Upper lobe of left lung (tissue), 6 donors: ENCODE results near the gene ABCA6. TPM values are rescaled to one million over a fixed set of nuclear protein-coding genes. Genes with fewer than 3 reads are reported as not detected.

Experiments
- ATAC-seq, 2 donors: fragments of 200-7000 bp; cut with Tn5 transposase; one replicate each; pipeline ENCODE4 v1.9.1; 2022; ENCODE audit warnings: mild to moderate bottlenecking in 2 of 2, moderate library complexity in 2 of 2; ENCODE audit not compliant: low FRiP score in 2 of 2
- DNase-seq, 2 donors: peaks; one replicate each; pipeline ENCODE4 v3.0.0-alpha.2; 2019 to 2020
- H3K27ac ChIP-seq, 4 donors: fragments of 200-600 bp; sonication (generic); one replicate each; pipeline ENCODE4 v1.5.1; 2016 to 2019
- H3K27me3 ChIP-seq, 4 donors: fragments of 200-600 bp; sonication (generic); one replicate each; pipeline ENCODE4 v1.5.1; 2017 to 2019
- H3K36me3 ChIP-seq, 4 donors: fragments of 200-600 bp; sonication (generic); one replicate each; pipeline ENCODE4 v1.5.1; 2016 to 2019
- H3K4me1 ChIP-seq, 4 donors: fragments of 200-600 bp; sonication (generic); one replicate each; pipeline ENCODE4 v1.5.1; 2018 to 2019
- H3K4me3 ChIP-seq, 4 donors: fragments of 200-600 bp; sonication (generic); one replicate each; pipeline ENCODE4 v1.5.1; 2017 to 2019; ENCODE audit warnings: mild to moderate bottlenecking in 2 of 4, moderate library complexity in 1 of 4
- H3K9me3 ChIP-seq, 4 donors: fragments of 200-600 bp; sonication (generic); one replicate each; pipeline ENCODE4 v1.5.1; 2018 to 2019
- CTCF ChIP-seq, 6 experiments: fragments of 450-650 bp in 4 of 6; fragments of 200-600 bp in 2 of 6; sonication (generic) in 2 of 6; IDR thresholded peaks; one replicate each; pipeline ENCODE4 v1.5.1; 2016 to 2019; ENCODE audit warnings: antibody characterized with exemption in 6 of 6
- EP300 ChIP-seq, 4 donors: sonication (generic); formaldehyde crosslinking; IDR thresholded peaks; one replicate each; pipeline ENCODE4 v1.5.1; 2017; ENCODE audit warnings: antibody characterized with exemption in 4 of 4, control low read depth in 2 of 4
- POLR2A ChIP-seq, 4 donors: fragments of 450-650 bp; IDR thresholded peaks; one replicate each; pipeline ENCODE4 v1.5.1; 2016 to 2017; ENCODE audit warnings: antibody characterized with exemption in 4 of 4, mild to moderate bottlenecking in 2 of 4
- POLR2AphosphoS5 ChIP-seq, 2 donors: sonication (generic); formaldehyde crosslinking; IDR thresholded peaks; one replicate each; pipeline ENCODE4 v1.5.1; 2017; ENCODE audit warnings: antibody characterized with exemption in 2 of 2
- WGBS, 2 donors: methylation state at CpG; one replicate each; pipeline ENCODE4 v1.1.5; 2017 to 2018; 5-methylcytosine and 5-hydroxymethylcytosine counted together
- total RNA-seq, 6 donors: library from RNA; depleted of rRNA in 4 of 6; stranded (reverse); fragments of >200 nt in 4 of 6; gene quantifications; one replicate each; pipeline versions ENCODE4 v1.1.0 to v1.2.1, GENCODE V29; 2016 to 2021
- donor health status: DM: no; HTN: no; CAD: no; lungs with moderate emphysema.
- donor health status: DM: no; HTN: yes; CAD: no; lungs with severe emphysema.

The ABCA6 gene
- total RNA-seq, 6 donors from 2014 or later, result 17.6 to 176 (median 44.3) TPM

DNA sequence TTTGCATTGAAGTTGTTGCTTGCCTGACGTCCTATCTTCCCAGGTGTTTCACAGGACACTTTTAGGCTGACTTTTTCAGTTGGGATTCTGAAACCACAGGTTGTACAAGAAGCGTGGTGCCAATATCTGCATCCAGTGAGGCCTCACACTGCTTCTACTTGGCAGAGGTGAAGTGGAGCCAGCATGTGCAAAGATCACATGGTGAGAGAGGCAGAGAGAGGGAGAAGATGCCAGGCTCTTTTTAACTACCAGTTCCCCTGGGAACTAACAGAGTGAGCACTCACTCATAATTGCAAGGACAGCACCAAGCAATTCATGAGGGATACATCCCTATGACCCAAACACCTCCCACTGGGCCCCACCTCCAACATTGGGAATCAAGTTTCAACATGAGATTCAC lies 5.8 kb upstream of the ABCA6 start:
- ATAC-seq, result no peak
- DNase-seq, result no peak
- TF ChIP-seq CTCF (IDR thresholded peaks at IDR 0.05) (no peak), POLR2A (IDR thresholded peaks at IDR 0.05) (no peak), POLR2AphosphoS5 (IDR thresholded peaks at IDR 0.05) (no peak), EP300 (IDR thresholded peaks at IDR 0.05) (no peak)
- peaks cover 0 to 7% (median 3%) of the 10 kb centered on the region in 4 donors for H3K4me1 ChIP-seq
- no peaks in the 10 kb centered on the region for H3K27me3 ChIP-seq
- H3K36me3 ChIP-seq, result no peaks in the 10 kb centered on the region
- H3K27ac ChIP-seq, result no peak overlapping the region
- H3K4me3 ChIP-seq, result no peak overlapping the region
- no peaks in the 10 kb centered on the region for H3K9me3 ChIP-seq
- 90 to 94% methylated on average over 2 of the region's 2 CpGs for WGBS, 2 donors

GRCh38 chr17:69144331-69145255 lies 2.9 kb upstream of the ABCA6 start:
- Histone ChIP-seq H3K36me3 (no peaks in the 10 kb centered on the region), H3K4me1 (peaks cover 0 to 18% (median 3%) of the 10 kb centered on the region in 4 donors), H3K4me3 (no peak overlapping the region), H3K9me3 (no peaks in the 10 kb centered on the region), H3K27me3 (no peaks in the 10 kb centered on the region), H3K27ac (peak overlapping the region in 1 of 4 donors; percentile 30)
- no peak for DNase-seq
- no peak for ATAC-seq
- 92 to 96% methylated on average over 2 of the region's 2 CpGs for WGBS, 2 donors
- TF ChIP-seq POLR2AphosphoS5 (IDR thresholded peaks at IDR 0.05) (no peak), POLR2A (IDR thresholded peaks at IDR 0.05) (no peak), CTCF (IDR thresholded peaks at IDR 0.05) (no peak), EP300 (IDR thresholded peaks at IDR 0.05) (no peak)

- H3K27ac ChIP-seq, result no peak overlapping the region
- no peak for DNase-seq
- no peaks in the 10 kb centered on the region for H3K27me3 ChIP-seq
- H3K4me3 ChIP-seq, result no peak overlapping the region
- peaks cover 0 to 18% (median 3%) of the 10 kb centered on the region in 4 donors for H3K4me1 ChIP-seq
- WGBS, 2 donors, result 88 to 92% methylated on average over 3 of the region's 3 CpGs
- H3K36me3 ChIP-seq, result no peaks in the 10 kb centered on the region
- TF ChIP-seq POLR2AphosphoS5 (IDR thresholded peaks at IDR 0.05) (no peak), CTCF (IDR thresholded peaks at IDR 0.05) (no peak), EP300 (IDR thresholded peaks at IDR 0.05) (no peak), POLR2A (IDR thresholded peaks at IDR 0.05) (no peak)
- ATAC-seq, result no peak
- H3K9me3 ChIP-seq, result no peaks in the 10 kb centered on the region
Measured at GRCh38 chr17:69143683-69144231, 2.1 kb upstream of the ABCA6 start.

GRCh38 chr17:69143151-69143550 lies 1.5 kb upstream of the ABCA6 start:
- no peaks in the 10 kb centered on the region for H3K27me3 ChIP-seq
- no peaks in the 10 kb centered on the region for H3K36me3 ChIP-seq
- H3K4me3 ChIP-seq, result no peak overlapping the region
- H3K9me3 ChIP-seq, result no peaks in the 10 kb centered on the region
- ATAC-seq (no peak), DNase-seq (no peak)
- peaks cover 0 to 18% (median 3%) of the 10 kb centered on the region in 4 donors for H3K4me1 ChIP-seq
- TF ChIP-seq CTCF (IDR thresholded peaks at IDR 0.05), result no peak
- no peak for TF ChIP-seq EP300 (IDR thresholded peaks at IDR 0.05)
- TF ChIP-seq POLR2AphosphoS5 (IDR thresholded peaks at IDR 0.05), result no peak
- TF ChIP-seq POLR2A (IDR thresholded peaks at IDR 0.05), result no peak
- no peak overlapping the region for H3K27ac ChIP-seq
- WGBS, 2 donors, result 67% methylated on average over 1 of the region's 1 CpG
